AG09319 (cell line): ENCODE results near the gene AAMP.

Experiments used
- DNase-seq: peaks from one replicate; pipeline ENCODE4 v3.0.0-alpha.2; 2010; ENCODE audit warnings: low read depth; ENCODE audit errors: extremely low read depth
- TF ChIP-seq, protein P1 (sequence below): IDR thresholded peaks from 2 replicates; pipeline ENCODE4 v1.5.1; 2011; ENCODE audit warnings: low read depth, mild to moderate bottlenecking, inconsistent platforms, low read length, moderate library complexity

The AAMP gene

DNA sequence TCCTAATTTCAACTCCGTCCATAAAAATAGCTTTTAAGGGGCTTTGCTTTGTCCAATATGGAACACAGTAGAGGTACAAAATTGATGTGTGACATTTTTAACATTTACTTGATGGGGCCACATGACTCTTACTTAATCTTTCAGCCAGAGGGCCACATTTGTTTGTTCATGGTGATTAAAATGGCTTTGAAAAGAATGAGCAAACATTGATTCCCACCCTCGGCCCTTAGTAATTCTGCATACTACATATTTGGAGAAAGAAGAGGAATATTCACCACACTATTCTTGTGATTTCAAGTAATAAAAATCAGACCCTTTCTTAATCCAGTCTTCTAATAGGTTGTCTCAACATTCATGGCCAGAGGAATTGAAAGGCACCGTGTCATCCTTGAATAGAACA lies 35.4 kb downstream of the AAMP start:
- DNase-seq, result no peak
- TF ChIP-seq, protein P1, sequence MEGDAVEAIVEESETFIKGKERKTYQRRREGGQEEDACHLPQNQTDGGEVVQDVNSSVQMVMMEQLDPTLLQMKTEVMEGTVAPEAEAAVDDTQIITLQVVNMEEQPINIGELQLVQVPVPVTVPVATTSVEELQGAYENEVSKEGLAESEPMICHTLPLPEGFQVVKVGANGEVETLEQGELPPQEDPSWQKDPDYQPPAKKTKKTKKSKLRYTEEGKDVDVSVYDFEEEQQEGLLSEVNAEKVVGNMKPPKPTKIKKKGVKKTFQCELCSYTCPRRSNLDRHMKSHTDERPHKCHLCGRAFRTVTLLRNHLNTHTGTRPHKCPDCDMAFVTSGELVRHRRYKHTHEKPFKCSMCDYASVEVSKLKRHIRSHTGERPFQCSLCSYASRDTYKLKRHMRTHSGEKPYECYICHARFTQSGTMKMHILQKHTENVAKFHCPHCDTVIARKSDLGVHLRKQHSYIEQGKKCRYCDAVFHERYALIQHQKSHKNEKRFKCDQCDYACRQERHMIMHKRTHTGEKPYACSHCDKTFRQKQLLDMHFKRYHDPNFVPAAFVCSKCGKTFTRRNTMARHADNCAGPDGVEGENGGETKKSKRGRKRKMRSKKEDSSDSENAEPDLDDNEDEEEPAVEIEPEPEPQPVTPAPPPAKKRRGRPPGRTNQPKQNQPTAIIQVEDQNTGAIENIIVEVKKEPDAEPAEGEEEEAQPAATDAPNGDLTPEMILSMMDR, result no peak

DNA sequence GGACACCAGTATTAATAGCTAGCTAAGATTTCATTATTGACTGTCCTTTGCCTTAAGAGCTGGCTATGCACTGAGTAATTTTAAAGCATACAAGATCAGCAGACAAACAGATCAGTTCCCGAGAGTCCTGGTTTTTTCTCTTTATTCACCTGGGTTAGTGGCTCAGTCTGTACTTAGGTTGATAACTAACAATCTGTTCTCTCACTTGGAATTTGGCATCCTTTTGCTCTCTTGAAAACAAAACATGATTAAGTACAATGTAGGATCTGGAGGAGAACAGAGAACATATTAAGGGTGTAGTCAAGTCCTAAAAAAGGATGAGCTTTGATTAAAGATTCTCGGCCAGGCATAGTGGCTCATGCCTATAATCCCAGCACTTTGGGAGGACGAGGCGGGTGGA lies 36.4 kb downstream of the AAMP start:
- TF ChIP-seq, protein P1, result no peak
- no peak for DNase-seq

DNA sequence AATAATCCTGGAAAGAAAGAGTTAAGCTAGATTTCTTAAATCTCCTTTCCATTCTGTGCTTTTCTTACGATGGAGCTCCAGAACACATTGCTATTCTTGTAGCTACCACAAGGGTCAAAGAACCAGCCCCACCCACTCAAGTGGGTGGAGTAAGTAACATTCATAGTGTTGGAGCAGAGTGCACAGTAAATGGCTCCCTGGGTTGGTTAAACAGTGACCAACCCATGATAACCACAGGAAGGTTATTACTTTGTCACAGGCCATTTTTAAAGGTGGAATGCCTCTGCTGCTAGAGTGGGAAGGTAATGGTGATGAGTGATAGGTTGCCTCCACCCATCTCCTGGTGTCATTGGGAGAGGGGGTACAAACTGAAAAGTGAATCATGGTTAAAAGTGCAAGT lies 39.1 kb downstream of the AAMP start:
- no peak for DNase-seq
- TF ChIP-seq, protein P1, result no peak; the same call in 1 of the 2 replicates

DNA sequence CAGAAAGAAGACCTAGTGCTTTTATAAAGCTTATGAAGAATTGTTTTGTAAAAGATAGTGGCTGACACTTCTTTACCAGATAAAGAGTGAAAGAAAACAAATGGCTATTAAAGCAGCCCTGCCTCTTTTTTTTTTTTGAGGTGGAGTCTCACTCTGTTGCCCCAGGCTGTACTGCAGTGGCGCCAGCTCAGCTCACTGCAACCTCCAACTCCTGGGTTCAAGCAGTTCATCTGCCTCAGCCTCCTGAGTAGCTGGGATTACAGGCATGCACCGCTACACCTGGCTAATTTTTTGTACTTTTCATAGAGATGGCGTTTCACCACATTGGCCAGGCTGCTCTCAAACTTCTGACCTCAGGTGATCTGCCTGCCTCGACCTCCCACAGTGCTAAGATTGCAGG lies 40.1 kb downstream of the AAMP start:
- no peak for DNase-seq
- TF ChIP-seq, protein P1, result no peak

DNA sequence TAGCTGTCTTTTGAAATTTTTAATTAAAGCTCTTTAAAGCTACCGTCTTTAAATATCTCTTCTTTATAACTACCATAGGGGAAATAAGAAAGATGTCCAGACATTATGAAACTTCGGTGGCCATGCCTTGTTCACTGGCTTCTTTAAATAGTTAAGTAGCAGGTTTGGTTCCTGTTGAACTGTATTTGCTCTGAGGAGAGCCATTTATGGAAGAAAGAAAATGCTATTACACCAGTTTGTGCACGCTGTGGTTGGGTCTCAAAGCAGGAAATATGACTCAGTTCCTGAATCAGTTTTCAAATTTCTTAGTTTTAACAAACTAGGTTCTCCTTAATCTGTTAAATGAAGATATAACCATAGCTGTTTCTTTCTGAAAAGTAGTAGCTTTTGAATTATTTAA lies 40.7 kb downstream of the AAMP start:
- TF ChIP-seq, protein P1, result no peak
- peak; percentile 37 for DNase-seq

- TF ChIP-seq, protein P1, result no peak
- DNase-seq, result no peak
Measured at GRCh38 chr2:218228366-218229090, 41.4 kb downstream of the AAMP start.

DNA sequence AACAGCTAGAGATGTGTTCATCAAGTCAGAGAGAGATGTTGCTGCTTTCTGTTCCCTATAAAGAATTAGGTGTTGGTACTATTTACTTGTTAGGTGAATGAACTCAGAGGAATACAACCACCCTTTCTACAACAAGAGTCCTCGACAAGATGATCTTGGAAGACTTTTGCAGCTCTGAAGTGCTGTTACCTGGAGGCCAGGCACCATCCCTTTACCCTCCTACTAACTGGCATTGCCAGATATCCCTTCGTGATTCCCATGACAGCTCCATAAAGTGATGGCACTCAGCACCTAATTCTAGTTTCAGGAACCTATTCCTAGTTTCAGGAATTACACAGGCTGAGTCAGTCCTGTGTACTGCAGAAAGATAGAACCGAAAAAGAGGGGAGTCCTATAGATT lies 43.0 kb downstream of the AAMP start:
- no peak for DNase-seq
- TF ChIP-seq, protein P1, result no peak
